HG02759 (cell line): Measurements from ENCODE around the gene POLG.
A peak's percentile ranks its signal among the peaks of the same experiment; 100 is the strongest.

Experiments used
- ATAC-seq: cut with Tn5 transposase; IDR thresholded peaks from one replicate; pipeline ENCODE4 v1.9.1; 2021; ENCODE audit warnings: mild to moderate bottlenecking, moderate library complexity; ENCODE audit not compliant: unreplicated experiment

Gene POLG

DNA sequence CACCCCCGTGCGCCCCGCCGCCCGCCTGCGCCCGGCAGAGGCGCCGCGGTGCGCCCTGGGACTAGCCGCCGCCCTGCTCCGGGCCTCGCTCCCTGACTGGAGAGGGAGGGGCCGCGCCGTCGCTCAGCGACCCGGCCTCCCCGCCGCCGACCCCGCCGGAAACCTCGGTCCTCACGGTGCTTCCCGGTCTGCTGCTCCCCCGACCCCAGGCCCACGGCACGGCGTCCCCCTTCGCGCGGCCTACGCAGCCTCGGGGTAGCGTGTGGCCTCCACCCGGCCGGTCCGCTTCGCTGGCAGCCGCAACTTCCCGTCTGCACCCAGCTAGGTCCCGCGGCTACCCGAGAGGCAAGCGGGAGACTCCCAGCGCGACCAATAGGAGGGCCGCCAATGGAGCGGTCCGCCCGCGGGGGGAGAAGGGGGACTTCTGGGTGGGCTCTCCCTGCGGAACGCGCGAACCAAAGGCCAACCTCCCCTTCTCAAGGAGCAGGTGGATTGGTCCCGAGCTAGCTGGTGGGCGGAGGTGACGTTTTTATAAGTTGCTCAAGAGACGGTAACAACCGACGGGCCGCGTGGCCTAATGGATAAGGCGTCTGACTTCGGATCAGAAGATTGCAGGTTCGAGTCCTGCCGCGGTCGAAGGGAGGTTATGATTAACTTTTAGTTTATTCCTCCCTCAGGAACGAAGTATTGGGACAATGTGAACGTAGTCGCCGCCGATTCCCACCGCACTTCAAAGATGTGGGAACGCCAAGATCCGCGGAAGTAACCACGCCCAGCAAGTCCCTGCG, at the start of gene POLG:
Gene POLG, minus strand, starts transcription at position 315 of the 788 bp plus-strand sequence. CDS start 1,070 bp downstream, outside the sequence.
- ATAC-seq: peak; percentile 90

GRCh38 chr15:89384176-89384604, 49.6 kb upstream of the POLG start:
- no peak for ATAC-seq

DNA sequence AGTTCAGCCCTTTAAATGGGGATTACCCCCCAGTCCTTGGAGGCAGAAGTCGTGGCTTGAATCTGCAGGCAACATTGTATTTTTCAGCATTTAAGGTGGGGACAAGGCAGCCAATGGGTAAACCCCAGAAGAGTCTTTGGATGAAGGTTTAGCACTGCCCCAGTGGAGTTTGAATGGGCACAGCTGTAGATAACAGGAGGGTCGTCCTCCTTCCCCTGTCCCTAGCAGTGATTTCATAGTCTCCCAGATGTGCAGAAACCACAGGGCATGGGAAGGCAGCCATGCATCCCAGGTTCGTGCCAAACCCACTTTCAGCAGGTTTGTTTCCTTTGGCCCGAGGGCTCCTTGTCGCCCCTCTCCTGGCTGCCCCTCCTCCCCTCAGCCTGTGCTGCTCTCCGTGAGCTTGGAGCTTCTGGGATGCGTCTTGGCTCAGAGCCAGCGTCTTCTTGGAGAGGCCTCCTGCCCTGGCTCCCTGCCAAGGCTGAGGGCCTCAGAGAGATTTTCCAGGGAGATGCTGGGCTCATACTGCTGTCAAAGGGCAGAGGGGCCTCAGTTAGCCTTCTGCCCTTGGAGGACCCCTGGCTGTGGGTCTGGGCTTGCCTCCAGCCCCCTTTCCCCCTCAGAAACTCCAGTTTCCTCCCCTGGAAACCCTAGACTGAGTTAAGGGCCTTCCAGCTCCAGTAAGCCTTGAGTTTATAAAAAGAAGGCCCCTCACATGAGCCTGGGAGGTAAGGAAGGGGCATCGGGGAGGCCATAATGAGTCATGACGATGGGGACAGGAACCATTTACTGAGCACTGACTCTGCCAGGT, 48.9 kb upstream of the POLG start:
- ATAC-seq: no peak

GRCh38 chr15:89381888-89382686, 47.5 kb upstream of the POLG start:
- no peak for ATAC-seq

DNA sequence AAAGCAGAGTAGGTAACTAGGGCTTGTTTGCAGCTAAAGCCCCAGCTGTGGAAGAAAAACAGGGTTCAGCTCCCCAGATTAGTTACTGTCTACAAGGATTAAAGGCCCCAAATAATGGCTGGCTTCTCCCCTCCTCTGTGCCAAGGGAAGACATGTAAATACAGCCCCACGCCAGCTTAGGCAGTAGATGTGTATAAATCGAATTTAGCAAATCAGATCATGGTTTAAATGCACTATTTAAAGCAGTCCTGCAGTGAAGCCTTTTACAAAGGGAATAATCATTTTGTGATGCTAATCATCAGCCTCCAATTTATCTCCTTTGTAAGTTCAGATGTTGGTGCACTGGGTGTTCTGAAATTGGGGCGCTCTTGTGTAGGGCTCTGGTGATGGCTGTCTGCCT, 46.7 kb upstream of the POLG start:
- no peak for ATAC-seq

DNA sequence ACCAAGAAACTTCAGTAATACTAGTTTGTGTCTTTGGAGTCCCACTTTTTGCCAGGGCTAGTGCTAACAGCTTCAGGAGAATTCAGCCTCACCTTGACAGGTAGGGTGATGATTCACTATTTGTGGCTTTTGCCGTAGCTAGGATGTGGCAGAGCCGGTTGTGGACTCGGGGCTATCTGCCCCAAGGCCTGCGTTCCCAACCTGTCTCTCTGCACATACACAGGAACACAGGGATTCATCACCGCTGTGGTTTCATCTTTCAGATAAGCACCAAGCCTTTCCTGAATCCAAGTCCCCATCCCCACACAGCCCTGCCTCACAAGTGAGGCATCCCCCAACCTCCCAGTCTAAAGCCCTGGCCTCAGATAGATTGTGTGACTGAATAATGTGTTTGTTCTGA, 45.2 kb upstream of the POLG start:
- no peak for ATAC-seq

GRCh38 chr15:89379251-89379695, 44.6 kb upstream of the POLG start:
- no peak for ATAC-seq

GRCh38 chr15:89378296-89379151, 43.9 kb upstream of the POLG start:
- no peak for ATAC-seq

DNA sequence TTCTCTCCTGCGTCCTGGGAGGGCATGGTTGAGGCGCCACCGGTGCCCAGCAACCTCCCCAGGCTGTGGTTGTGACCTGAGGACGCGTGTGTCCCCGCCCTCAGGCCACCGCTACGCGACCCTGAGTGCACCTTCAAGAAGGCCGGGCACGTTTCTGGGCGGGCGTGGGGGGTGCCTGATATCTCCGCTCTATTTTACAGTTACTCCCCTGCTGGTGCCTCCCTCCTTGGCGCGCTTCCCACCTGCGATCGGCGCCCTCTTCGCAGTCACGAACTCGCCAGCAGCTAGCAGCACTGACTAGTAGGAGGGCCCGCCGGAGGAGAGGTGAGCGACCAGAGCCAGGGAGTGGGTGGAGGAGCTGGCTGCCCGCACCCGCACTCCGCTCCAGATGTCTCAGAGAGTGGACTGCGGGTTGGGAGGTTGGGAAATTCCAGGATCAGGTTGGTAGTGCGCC, 43.2 kb upstream of the POLG start:
- no peak for ATAC-seq

- no peak for ATAC-seq
Measured at GRCh38 chr15:89377024-89377841, 42.6 kb upstream of the POLG start.

GRCh38 chr15:89376388-89376787, 41.8 kb upstream of the POLG start:
- no peak for ATAC-seq

GRCh38 chr15:89375093-89376005, 40.7 kb upstream of the POLG start:
- no peak for ATAC-seq

- ATAC-seq: no peak
Measured at GRCh38 chr15:89374086-89374981, 39.7 kb upstream of the POLG start.

DNA sequence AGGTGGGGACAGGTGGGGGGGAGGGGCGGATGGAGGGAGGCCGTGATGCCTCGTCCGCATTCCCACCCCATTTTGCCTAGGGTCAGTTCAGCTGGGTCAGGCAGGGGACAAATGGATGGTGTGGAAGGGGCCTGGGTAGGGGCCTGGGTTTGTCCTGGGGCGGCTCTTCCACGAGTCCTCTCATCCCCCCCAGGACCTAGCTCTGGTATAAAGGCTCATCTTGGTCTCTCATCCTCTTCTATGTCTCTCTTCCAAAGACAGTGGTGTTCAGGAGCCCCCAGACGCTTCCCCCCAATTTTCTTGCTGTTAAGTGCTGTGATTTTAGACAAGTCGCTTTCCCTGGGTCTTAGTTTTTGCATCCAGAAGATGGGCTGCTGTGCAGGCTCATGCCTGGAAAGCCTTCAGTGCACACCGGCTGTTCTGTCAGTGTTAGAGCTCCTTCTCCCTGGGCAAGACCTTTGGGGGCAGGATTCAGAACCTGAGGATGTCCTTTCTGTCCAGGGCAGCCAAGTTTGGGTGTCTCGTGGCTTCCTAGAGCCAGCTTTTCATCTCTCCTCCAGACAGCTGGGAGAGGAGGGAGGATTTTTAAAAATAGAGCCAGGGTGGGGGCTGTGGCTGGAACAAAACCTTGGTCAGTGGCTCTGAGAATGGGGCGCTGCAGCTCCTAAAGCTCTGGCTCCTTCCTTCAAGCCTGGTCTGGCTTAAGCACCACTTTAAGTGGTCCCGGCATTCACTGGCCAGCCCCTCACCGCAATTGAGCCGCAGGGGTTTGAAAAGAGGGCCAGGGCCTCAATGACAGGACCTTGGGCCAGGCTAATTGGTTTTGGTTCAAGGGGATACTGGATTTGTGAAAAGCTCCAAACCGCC, 37.7 kb upstream of the POLG start:
- no peak for ATAC-seq

- ATAC-seq: no peak
Measured at GRCh38 chr15:89371228-89372044, 36.8 kb upstream of the POLG start.

DNA sequence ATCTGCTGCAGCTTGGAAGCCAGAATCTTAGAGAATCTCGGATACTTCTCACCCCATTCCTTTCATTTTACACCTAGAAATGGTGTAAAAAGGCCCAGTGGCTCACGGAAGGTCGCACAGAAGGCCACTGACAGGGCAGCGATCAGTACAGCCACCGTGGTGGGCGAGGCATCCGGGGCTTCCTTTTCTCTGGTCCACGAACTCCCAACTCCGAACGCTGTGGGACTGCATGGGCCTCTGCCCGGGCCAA, 36.3 kb upstream of the POLG start:
- no peak for ATAC-seq
